A204.1 (cell line): ENCODE results near the gene DPYSL3.

Source experiments
- FAIRE-seq: peaks from 2 replicates; lab custom pipeline; 2012; peaks lifted over from hg19 to GRCh38; lab: Jason Lieb, UNC

Gene DPYSL3

DNA sequence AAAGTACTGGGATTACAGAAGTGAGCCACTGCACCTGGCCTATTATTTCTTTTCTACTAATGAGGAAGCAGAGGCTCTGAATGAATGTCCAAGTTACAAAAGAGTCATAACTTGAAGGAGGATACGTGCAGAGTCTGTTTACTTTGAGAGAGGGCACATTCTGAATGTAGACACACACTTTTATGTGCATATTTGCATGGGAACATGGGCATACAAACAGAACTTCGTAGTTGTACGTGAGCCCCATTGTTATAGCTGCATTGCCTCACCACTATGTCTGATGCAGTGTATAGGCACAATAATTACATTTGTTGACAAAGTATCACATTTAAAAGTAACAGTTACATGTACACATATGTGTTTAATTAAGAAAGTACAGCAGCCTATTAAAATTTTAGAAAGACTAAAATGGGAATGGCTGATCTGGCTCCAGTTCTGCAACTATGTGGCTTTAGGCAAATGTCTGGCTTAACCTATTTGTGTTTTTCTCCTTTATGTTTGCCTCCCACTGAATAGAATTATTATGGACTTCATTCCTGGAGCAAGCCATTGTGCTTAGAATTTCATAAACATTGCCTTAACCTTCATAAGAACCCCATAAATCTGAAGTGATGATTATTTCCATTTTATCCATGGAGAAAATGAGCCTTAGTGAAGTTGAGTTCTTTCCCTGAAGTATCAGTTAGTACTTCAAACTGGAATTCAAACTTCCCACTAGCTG, 3.0 kb upstream of the DPYSL3 start:
- no peak for FAIRE-seq

- no peak for FAIRE-seq
Observed at GRCh38 chr5:147510885-147511284, 1.0 kb upstream of the DPYSL3 start.

DNA sequence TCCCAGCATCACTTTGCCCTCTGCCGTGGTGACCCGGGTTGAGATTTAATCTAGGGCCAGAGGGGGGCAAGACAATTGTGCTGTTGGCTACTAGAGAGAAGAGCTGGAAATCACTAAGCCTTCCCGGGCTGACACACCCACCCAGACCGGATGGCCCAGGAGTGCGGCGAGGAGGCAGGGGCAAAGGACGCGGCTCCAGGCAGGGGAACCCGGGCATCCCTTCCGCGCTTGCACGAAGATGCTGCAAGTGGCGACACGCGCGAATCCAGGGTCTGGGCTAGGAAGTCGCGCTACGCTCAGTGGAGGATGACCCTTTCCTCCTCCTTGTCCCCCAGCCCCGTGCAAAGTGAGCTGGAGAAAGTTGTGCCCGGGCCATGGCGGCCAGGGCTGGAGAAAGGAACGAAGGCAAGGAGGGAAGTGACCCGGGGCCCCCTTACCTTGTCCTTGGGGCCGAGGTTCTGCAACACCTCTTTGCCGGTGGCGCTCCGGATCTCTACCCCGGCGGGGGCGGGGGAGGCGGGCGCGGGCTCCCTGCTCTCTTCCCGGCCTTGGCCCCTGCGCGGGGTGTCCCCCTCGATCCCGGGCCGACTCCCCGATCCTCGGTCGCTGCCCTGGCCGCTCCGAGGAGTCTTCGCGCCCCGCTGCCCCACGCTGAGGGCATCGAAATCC, 693 bp downstream of the DPYSL3 start:
- no peak for FAIRE-seq

GRCh38 chr5:147508711-147509040, 1.2 kb downstream of the DPYSL3 start:
- FAIRE-seq = no peak

- no peak for FAIRE-seq
Observed at GRCh38 chr5:147507480-147508126, 2.3 kb downstream of the DPYSL3 start.

DNA sequence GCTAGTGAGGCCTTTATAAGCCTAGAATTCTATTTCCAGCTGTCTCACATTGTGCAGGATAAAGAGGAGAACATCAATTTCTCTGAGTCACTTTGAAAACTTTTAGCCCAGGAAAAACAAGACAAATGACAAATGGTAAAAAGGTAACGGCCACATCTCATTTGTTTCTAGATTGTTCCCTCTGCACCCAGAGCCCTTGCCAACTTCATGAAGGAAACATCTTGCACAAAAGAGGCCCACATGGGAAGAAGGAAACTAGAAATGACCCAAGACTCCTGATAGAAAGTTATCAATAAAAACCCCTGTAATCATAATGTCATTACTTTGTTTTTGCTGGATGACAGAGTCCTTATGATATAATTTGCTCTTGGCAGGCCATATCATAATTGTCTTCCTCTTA, 5.3 kb downstream of the DPYSL3 start:
- no peak for FAIRE-seq

DNA sequence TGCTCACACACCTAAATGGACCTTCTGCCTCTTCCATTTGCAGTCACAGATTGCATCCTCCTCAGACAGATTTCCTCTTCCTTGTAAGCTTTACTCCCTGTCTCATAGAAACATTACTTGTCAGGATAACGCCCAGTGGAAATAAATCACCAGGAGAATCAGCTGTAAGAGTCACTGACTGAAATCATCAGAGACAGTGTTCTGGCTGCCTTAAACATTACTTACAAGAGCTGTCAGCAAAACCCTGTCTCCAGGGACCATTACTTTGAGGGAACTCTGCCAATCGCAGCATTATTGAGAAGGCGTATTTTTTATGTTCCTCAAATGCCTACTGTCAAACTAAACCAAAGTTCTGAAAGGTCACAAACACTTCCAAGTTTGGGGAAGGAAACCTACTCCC, 5.9 kb downstream of the DPYSL3 start:
- FAIRE-seq = no peak

- no peak for FAIRE-seq
Observed at GRCh38 chr5:147490989-147491388, 18.9 kb downstream of the DPYSL3 start.

GRCh38 chr5:147487031-147487750, 22.7 kb downstream of the DPYSL3 start:
- FAIRE-seq = no peak

- FAIRE-seq = no peak
Observed at GRCh38 chr5:147485814-147486213, 24.1 kb downstream of the DPYSL3 start.

GRCh38 chr5:147485046-147485445, 24.8 kb downstream of the DPYSL3 start:
- FAIRE-seq = no peak

DNA sequence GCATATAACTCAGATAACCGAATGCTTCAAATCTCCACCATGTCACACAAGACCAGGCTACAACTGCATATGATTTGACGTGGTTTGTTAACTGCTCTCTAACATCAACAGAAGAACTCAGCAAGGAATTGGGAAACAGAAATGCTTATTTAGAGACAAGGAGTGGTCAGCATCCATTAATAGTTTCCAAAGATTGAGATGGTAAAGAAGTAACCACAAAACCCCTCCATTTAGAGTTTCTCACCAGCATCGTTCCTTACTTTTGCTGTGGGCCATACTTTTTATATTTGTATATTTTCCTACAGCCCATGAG, 25.2 kb downstream of the DPYSL3 start:
- FAIRE-seq = no peak

- FAIRE-seq = no peak
Observed at GRCh38 chr5:147483961-147484707, 25.7 kb downstream of the DPYSL3 start.

DNA sequence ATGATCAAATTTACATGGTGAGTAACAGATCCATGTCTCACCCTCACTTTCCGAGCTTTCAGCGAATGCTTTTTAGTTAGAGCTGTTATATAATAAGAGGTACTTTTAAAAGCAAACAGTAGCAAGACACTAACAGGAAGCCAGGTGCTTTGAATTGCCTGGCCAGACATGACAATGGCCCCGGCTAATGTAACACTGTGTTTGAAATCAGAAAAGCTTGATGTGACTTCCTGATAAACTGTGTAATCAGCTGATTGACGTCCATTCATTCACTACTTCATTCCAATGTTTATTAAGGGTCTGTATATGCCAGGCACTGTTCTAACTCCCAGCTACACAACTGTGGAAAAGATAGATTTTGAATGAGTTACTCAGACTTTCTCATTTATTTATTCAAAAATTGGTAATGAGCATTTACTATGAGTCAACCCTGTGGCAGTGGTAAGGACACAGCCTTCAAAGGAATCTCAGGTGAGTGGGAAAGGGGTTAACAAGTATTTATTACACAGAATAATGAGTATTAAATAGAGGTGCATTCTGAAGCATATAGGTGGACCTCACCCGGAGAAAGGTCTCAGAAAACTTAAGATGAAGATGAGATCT, 26.6 kb downstream of the DPYSL3 start:
- no peak for FAIRE-seq

GRCh38 chr5:147482706-147483180, 27.1 kb downstream of the DPYSL3 start:
- FAIRE-seq = no peak

DNA sequence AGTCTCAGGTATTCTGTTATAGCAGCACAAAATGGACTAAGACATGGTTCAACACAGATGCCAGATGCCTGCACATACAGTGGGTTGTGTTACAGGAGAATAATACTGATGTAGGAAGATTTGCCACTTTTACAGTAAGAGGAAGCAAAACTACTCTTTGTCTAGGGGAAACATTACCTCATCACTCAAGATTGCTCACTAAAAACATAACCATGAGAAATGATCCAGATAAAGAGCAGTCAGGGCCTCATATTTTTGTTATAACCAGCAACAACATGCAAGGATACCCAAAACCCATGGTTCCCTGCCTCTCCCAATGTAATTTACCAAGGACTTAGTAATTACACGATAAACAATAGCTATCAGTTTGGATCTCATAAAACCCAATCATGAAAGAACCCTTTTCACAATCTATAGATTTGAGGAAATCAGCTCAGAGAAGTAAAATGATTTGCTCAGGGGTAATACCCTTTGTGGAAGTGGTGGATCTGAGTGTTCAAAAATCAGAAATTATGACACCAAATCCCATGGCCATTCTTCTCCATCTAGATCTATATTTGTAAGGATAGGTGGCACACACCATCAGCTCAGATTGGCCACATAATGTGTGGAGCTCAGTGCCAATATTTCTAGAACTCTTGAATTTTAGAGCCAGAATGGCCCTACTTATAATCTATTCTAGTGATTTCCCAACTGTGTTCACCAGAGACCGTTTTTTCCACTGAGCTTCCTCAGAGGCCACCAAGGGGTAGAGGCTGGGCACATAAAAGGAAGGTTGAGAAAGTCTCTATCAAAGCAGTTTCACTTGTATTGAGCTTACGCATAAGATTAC, 27.8 kb downstream of the DPYSL3 start:
- no peak for FAIRE-seq

DNA sequence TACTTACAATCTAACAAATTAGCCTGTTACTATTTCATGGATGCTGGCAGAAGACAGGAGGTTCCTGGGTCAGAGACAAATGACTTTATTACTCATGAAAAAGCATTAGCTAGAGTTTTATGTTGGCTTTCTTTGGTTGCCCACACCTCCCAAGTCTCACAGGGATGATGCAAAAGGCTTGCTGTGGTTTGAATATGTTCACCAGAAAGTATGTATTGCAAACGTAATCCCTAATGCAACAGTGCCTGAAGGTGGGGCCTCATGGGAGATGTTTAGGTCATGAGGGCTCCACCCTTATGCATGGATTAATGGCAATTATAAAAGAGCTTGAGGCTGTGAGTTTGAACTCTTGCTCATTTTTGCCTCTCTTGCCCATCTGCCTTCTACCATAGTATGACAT, 28.5 kb downstream of the DPYSL3 start:
- no peak for FAIRE-seq

GRCh38 chr5:147479949-147480348, 29.9 kb downstream of the DPYSL3 start:
- no peak for FAIRE-seq

DNA sequence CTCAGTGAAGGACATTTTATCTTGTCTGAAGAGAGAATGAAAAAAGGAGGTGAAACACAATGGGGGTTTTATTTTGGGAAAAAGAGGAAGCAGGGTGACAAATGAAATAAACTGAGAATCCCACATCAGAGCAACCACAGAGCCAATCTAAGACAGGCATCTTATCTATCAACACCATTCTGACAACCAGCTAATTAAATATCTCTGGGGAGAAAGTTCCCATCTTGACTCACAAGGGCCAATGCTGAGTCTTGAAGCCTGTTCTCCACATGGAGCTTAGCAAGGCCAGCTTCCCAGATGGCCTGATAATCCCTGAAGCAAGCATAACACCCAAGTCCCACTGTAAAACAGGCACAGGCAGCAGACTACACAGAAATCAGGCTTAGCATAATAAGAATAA, 30.4 kb downstream of the DPYSL3 start:
- no peak for FAIRE-seq

DNA sequence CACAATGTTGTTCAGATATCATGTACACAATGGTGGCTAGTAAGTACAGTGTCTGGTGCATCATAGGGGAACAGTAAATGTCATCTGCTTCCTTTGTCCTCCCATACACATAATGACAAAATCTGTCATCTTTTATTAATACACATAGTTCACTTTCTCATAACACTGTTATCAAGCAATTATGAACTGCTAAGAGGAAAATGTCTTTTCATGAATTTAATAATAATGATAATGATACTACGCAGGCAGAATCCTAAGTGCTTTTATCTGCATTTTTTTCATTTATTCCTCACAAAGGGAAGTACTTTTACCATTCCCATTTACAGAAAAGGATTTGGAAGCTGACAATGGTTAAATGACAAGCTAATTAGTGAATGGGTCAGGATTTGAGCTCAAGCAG, 35.7 kb downstream of the DPYSL3 start:
- no peak for FAIRE-seq
